A549 (cell line): ENCODE data around the gene SUV39H1.
"Not testable (repeated sequence)": the region's sequence is repeated elsewhere in the genome, so short reads cannot be mapped to it uniquely, and the experiment has no call there.

Experiments
- FOSL2 ChIP-seq, 2 experiments: fragments of 450-650 bp in 1 of 2; fragments of >200 bp in 1 of 2; sonication (Bioruptor Twin) in 1 of 2; formaldehyde crosslinking; IDR thresholded peaks; 2 replicates each; pipeline versions ENCODE4 v1.5.0 to v1.6.1; 2016 to 2020; ENCODE audit warnings: mild to moderate bottlenecking in 1 of 2, moderate library complexity in 1 of 2
- TF ChIP-seq, protein P1 (sequence below): fragments of 450-650 bp; IDR thresholded peaks from 2 replicates; pipeline ENCODE4 v1.6.1; 2014; ENCODE audit warnings: antibody characterized with exemption

GRCh38 chrX:48680925-48681324, 15.6 kb upstream of the SUV39H1 start:
- TF ChIP-seq, protein P1, sequence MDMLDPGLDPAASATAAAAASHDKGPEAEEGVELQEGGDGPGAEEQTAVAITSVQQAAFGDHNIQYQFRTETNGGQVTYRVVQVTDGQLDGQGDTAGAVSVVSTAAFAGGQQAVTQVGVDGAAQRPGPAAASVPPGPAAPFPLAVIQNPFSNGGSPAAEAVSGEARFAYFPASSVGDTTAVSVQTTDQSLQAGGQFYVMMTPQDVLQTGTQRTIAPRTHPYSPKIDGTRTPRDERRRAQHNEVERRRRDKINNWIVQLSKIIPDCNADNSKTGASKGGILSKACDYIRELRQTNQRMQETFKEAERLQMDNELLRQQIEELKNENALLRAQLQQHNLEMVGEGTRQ: not testable (repeated sequence)
- TF ChIP-seq FOSL2 (IDR thresholded peaks at IDR 0.05); FOSL2 (CRISPR knock-in tag; IDR thresholded peaks at IDR 0.05): not testable (repeated sequence)
